B cell (primary cell): ENCODE measurements around the gene VASN. TPM values are rescaled to one million over a fixed set of nuclear protein-coding genes. Genes with fewer than 3 reads are reported as not detected.

Experiments used
- ATAC-seq: fragments of 200-7000 bp; cut with Tn5 transposase; one replicate; pipeline ENCODE4 v1.10.0; 2021; ENCODE audit warnings: low read depth, mild to moderate bottlenecking, moderate number of reproducible peaks, moderate library complexity
- CTCF ChIA-PET: fragments of 350-600 bp; sonication (Branson Sonifier 250); formaldehyde crosslinking; loops from one replicate; lab custom pipeline; 2021; ENCODE audit warnings: antibody characterized with exemption, inconsistent platforms; lab: Charles Lee
- POLR2A ChIA-PET: fragments of 350-600 bp; sonication (Branson Sonifier 250); formaldehyde crosslinking; loops from one replicate; lab custom pipeline; 2021; ENCODE audit warnings: antibody characterized with exemption; lab: Charles Lee
- DNase-seq: peaks from one replicate; pipeline ENCODE4 v3.0.0; 2013
- H2AFZ ChIP-seq: 2 replicates; pipeline ENCODE4 v1.6.1; 2012; ENCODE audit warnings: mild to moderate bottlenecking, low read depth, low read length; ENCODE audit not compliant: insufficient read depth, poor library complexity, severe bottlenecking
- H3K27ac ChIP-seq, 2 donors: 1 replicate in 1 of 2; 2 replicates in 1 of 2; pipeline ENCODE4 v1.5.1; 2012 to 2013; ENCODE audit warnings: low read length in 2 of 2, mild to moderate bottlenecking in 2 of 2, moderate library complexity in 1 of 2
- H3K27me3 ChIP-seq, 4 experiments: fragments of 200-600 bp in 1 of 4; sonication (generic) in 1 of 4; replicated peaks in 1 of 4; 1 replicate in 2 of 4; 2 replicates in 2 of 4; pipeline versions ENCODE4 v1.6.1 to v1.7.0; 2013 to 2016; ENCODE audit warnings: low read length in 3 of 4, mild to moderate bottlenecking in 2 of 4, mixed read lengths in 1 of 4, moderate library complexity in 1 of 4; ENCODE audit not compliant: insufficient read depth in 4 of 4, control insufficient read depth in 3 of 4; ENCODE audit errors: control extremely low read depth in 1 of 4
- H3K36me3 ChIP-seq, 2 experiments: replicated peaks in 1 of 2; 1 replicate in 1 of 2; 2 replicates in 1 of 2; pipeline versions ENCODE4 v1.6.1 to v1.7.1; 2013; ENCODE audit warnings: low read length in 1 of 2; ENCODE audit not compliant: insufficient read depth in 2 of 2, control insufficient read depth in 1 of 2; ENCODE audit errors: control extremely low read depth in 1 of 2, extremely low read depth in 1 of 2
- H3K4me1 ChIP-seq, 2 donors: fragments of 200-600 bp in 1 of 2; sonication (generic) in 1 of 2; 1 replicate in 1 of 2; 2 replicates in 1 of 2; pipeline versions ENCODE4 v1.5.1 to v1.6.1; 2013 to 2017; ENCODE audit warnings: low read length in 2 of 2; ENCODE audit not compliant: control insufficient read depth in 2 of 2, insufficient read depth in 2 of 2
- H3K4me2 ChIP-seq: replicated peaks from 2 replicates; pipeline ENCODE3; 2012; ENCODE audit warnings: mild to moderate bottlenecking, low read depth, low read length; ENCODE audit not compliant: poor library complexity, severe bottlenecking
- H3K4me3 ChIP-seq, 5 experiments: fragments of 200-600 bp in 1 of 5; sonication (generic) in 1 of 5; 1 replicate in 3 of 5; 2 replicates in 2 of 5; pipeline versions ENCODE4 v1.5.1 to v1.7.0; 2011 to 2016; ENCODE audit warnings: low read length in 4 of 5, mild to moderate bottlenecking in 4 of 5, low read depth in 2 of 5, control low read depth in 1 of 5, moderate library complexity in 1 of 5; ENCODE audit not compliant: insufficient read depth in 1 of 5; ENCODE audit errors: control extremely low read depth in 1 of 5, extremely low read depth in 1 of 5
- H3K79me2 ChIP-seq: fragments of 200-600 bp; sonication (generic); one replicate; pipeline ENCODE4 v1.6.0; 2016; ENCODE audit warnings: low read length; ENCODE audit not compliant: control insufficient read depth, insufficient read depth
- H3K9ac ChIP-seq: fragments of 200-600 bp; sonication (generic); 2 replicates; pipeline ENCODE4 v1.6.1; 2017; ENCODE audit warnings: mild to moderate bottlenecking, low read length, moderate library complexity
- H3K9me3 ChIP-seq, 3 donors: one replicate each; pipeline versions ENCODE4 v1.6.1 to v1.7.1; 2013; ENCODE audit warnings: low read length in 2 of 3; ENCODE audit not compliant: control insufficient read depth in 2 of 3, insufficient read depth in 1 of 3; ENCODE audit errors: control extremely low read depth in 1 of 3
- H4K20me1 ChIP-seq: 2 replicates; pipeline ENCODE4 v1.6.0; 2012; ENCODE audit warnings: mild to moderate bottlenecking, low read length; ENCODE audit not compliant: insufficient read depth, control insufficient read depth, poor library complexity, severe bottlenecking
- H3K27ac Mint-ChIP-seq: one replicate; pipeline ENCODE4 v1.8.0; 2021; ENCODE audit warnings: mixed read lengths
- H3K27me3 Mint-ChIP-seq: one replicate; pipeline ENCODE4 v1.8.0; 2021; ENCODE audit warnings: mixed read lengths
- H3K4me1 Mint-ChIP-seq: one replicate; pipeline ENCODE4 v1.8.0; 2021; ENCODE audit warnings: mixed read lengths
- H3K4me3 Mint-ChIP-seq: one replicate; pipeline ENCODE4 v1.8.0; 2021; ENCODE audit warnings: mixed read lengths
- H3K9me3 Mint-ChIP-seq: one replicate; pipeline ENCODE4 v1.8.0; 2022; ENCODE audit warnings: mixed read lengths; ENCODE audit not compliant: insufficient read depth
- CTCF ChIP-seq: fragments of 200-600 bp; IDR thresholded peaks from one replicate; pipeline ENCODE4 v1.8.0; 2022; ENCODE audit warnings: antibody characterized with exemption, mild to moderate bottlenecking
- EZH2 ChIP-seq: IDR thresholded peaks from 2 replicates; pipeline ENCODE4 v1.6.1; 2012; ENCODE audit warnings: borderline replicate concordance, low read depth, mild to moderate bottlenecking, moderate library complexity, low read length; ENCODE audit not compliant: insufficient read depth, poor library complexity, severe bottlenecking
- WGBS: methylation state at CpG from one replicate; pipeline ENCODE4 v1.1.5; 2013; ENCODE audit warnings: missing lambda C conversion rate; ENCODE audit not compliant: insufficient coverage; 5-methylcytosine and 5-hydroxymethylcytosine counted together
- intact Hi-C: fragments of 100-400 bp; cut with micrococcal nuclease; formaldehyde crosslinking; loops from one replicate; pipeline ENCODE4 v1.10.0; 2022
- polyA plus RNA-seq: library from polyadenylated mRNA; depleted of rRNA; stranded (reverse); fragments of >200 nt; gene quantifications from 2 replicates; pipeline ENCODE4 v1.2.3, GENCODE V29; 2012
- total RNA-seq, 2 donors: library from RNA; stranded (reverse); fragments of 120-200 nt in 1 of 2; gene quantifications; 1 replicate in 1 of 2; 2 replicates in 1 of 2; pipeline versions ENCODE4 v1.2.3 to v1.2.4, GENCODE V29; 2013 to 2022

Gene VASN
- total and polyA plus RNA-seq, 2 donors (not counting 1 experiment from before 2014, with no cell fraction given): 0.57 to 0.76 TPM

GRCh38 chr16:4404247-4404966 is 32.8 kb downstream of the VASN start:
- peaks cover 78% of the 10 kb centered on the region for H4K20me1 ChIP-seq
- ChIA-PET POLR2A (interaction anchor here (0.6 kb wide), 1 partner anchor 64 kb away, joined by 6 read pairs; no protein-coding TSS in a partner anchor), CTCF (interaction anchor here (1.2 to 7.6 kb wide), 13 partner anchors 10 to 219 kb away, joined by 4 to 112 read pairs (median 22); partner anchors contain the start of genes CORO7, MGRN1 and PAM16)
- peaks cover 42% of the 10 kb centered on the region for H3K79me2 ChIP-seq
- 93% methylated on average over 20 of the region's 20 CpGs for WGBS
- peak; percentile 62 for DNase-seq
- no peak for TF ChIP-seq EZH2
- peak; percentile 70 for TF ChIP-seq CTCF
- Mint-ChIP-seq H3K9me3 (no peaks in the 10 kb centered on the region), H3K27me3 (no peaks in the 10 kb centered on the region), H3K27ac (no peak overlapping the region), H3K4me1 (peaks cover 10% of the 10 kb centered on the region), H3K4me3 (no peak overlapping the region)
- no peaks in the 10 kb centered on the region for H3K9me3 ChIP-seq
- H3K27ac ChIP-seq: no peak overlapping the region
- H3K4me2 ChIP-seq: no peak overlapping the region
- no peak overlapping the region for H3K4me3 ChIP-seq
- peaks cover 0 to 82% of the 10 kb centered on the region in 2 experiments for H3K36me3 ChIP-seq
- intact Hi-C loops: loop anchor here (5.0 kb wide), 2 partner anchors 202 to 553 kb away; partner anchors contain the start of gene SEC14L5
- H3K4me1 ChIP-seq: peaks cover 0 to 6% of the 10 kb centered on the region in 2 donors
- no peaks in the 10 kb centered on the region for H3K27me3 ChIP-seq
- H3K9ac ChIP-seq: no peak overlapping the region
- peak; percentile 40 for ATAC-seq
- H2AFZ ChIP-seq: no peak overlapping the region
